ENCODE measurements around the gene CALR3. TPM values are rescaled to one million over a fixed set of nuclear protein-coding genes. Genes with fewer than 3 reads are reported as not detected.

Gene CALR3
- total RNA-seq, 4 donors from 2014 or later = not detected

DNA sequence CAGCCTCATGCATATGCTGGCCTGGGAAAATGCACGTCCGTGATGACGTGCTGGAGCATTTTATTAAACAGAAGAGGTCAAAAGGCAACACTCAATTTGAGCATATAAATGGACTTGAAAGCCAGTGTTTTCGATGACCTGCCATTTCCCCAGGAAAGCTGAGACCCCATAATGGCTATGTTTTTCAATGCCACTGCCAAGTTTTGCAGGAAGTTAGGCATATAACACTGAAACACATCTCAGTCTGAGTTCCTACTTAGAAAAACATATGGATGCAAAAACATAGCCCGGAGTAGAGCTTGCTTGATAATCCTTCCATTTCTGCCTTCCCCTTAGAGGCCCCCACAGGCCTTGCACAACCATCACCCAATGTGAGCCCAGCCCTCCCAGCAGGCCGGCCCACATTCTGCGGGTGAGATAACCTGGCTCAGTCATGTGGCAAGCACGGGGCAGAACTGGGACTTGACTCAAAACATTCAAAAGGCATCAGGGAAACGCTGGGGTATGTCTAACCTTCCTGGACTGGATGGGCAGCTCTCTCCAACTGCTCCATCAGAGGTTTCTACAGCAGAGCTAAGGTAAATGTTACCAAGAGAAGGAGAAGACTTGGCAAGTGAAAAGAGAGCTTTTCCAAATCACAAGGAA, 49.1 kb downstream of the CALR3 start:
- Histone ChIP-seq H3K4me3 (no peak overlapping the region), H3K27me3 (no peaks in the 10 kb centered on the region), H3K36me3 (no peaks in the 10 kb centered on the region), H3K9me3 (no peaks in the 10 kb centered on the region), H3K27ac (replicated peaks in 1 of 4) (peak overlapping the region; percentile 16 to 51 (median 39)), H3K4me1 (peaks cover 44 to 64% (median 58%) of the 10 kb centered on the region in 4 donors)
- intact Hi-C loops (cut with DNase I) = loop anchor here (5.0 kb wide), 1 partner anchor 55 kb away; no protein-coding TSS in a partner anchor
- no peak for DNase-seq (ENCODE audit: extremely low spot score)
- TF ChIP-seq, protein P1, sequence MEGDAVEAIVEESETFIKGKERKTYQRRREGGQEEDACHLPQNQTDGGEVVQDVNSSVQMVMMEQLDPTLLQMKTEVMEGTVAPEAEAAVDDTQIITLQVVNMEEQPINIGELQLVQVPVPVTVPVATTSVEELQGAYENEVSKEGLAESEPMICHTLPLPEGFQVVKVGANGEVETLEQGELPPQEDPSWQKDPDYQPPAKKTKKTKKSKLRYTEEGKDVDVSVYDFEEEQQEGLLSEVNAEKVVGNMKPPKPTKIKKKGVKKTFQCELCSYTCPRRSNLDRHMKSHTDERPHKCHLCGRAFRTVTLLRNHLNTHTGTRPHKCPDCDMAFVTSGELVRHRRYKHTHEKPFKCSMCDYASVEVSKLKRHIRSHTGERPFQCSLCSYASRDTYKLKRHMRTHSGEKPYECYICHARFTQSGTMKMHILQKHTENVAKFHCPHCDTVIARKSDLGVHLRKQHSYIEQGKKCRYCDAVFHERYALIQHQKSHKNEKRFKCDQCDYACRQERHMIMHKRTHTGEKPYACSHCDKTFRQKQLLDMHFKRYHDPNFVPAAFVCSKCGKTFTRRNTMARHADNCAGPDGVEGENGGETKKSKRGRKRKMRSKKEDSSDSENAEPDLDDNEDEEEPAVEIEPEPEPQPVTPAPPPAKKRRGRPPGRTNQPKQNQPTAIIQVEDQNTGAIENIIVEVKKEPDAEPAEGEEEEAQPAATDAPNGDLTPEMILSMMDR (IDR thresholded peaks at IDR 0.05) = no peak
- TF ChIP-seq POLR2AphosphoS5 (IDR thresholded peaks at IDR 0.05) = peak; percentile 32 to 66
- WGBS = 34% methylated on average over 9 of the region's 9 CpGs

- 87% methylated on average over 13 of the region's 13 CpGs for WGBS
- peaks cover 0 to 6% (median 5%) of the 10 kb centered on the region in 4 donors for H3K36me3 ChIP-seq
- TF ChIP-seq POLR2A (IDR thresholded peaks at IDR 0.05; ENCODE audit: low read depth) = no peak
- TF ChIP-seq, protein P1 (IDR thresholded peaks at IDR 0.05) = no peak
- no peak for TF ChIP-seq EP300 (IDR thresholded peaks at IDR 0.05)
- no peak for TF ChIP-seq POLR2AphosphoS5 (IDR thresholded peaks at IDR 0.05)
- no peaks in the 10 kb centered on the region for H3K9me3 ChIP-seq
- DNase-seq (ENCODE audit: extremely low spot score) = no peak
- H3K4me3 ChIP-seq = no peak overlapping the region
- peak overlapping the region in 3 of 4 donors; percentile 10 to 51 (median 44) for H3K27ac ChIP-seq (replicated peaks in 1 of 4)
- H3K27me3 ChIP-seq = no peaks in the 10 kb centered on the region
- H3K4me1 ChIP-seq = peaks cover 51 to 71% (median 63%) of the 10 kb centered on the region in 4 donors
- intact Hi-C loops (cut with DNase I) = loop anchor here (5.0 kb wide), 1 partner anchor 56 kb away; no protein-coding TSS in a partner anchor
Measured at GRCh38 chr19:16446108-16446723, 49.8 kb downstream of the CALR3 start.

GRCh38 chr19:16445238-16446107, 50.5 kb downstream of the CALR3 start:
- no peaks in the 10 kb centered on the region for H3K27me3 ChIP-seq
- peak overlapping the region in 1 of 4 donors; percentile 10 for H3K27ac ChIP-seq (replicated peaks in 1 of 4)
- TF ChIP-seq, protein P1 (IDR thresholded peaks at IDR 0.05) = no peak
- TF ChIP-seq POLR2A (IDR thresholded peaks at IDR 0.05; ENCODE audit: low read depth) (no peak), POLR2AphosphoS5 (IDR thresholded peaks at IDR 0.05) (no peak), EP300 (IDR thresholded peaks at IDR 0.05) (no peak)
- H3K4me1 ChIP-seq = peaks cover 58 to 78% (median 70%) of the 10 kb centered on the region in 4 donors
- WGBS = 83% methylated on average over 13 of the region's 14 CpGs
- peaks cover 6 to 13% (median 13%) of the 10 kb centered on the region in 4 donors for H3K36me3 ChIP-seq
- no peaks in the 10 kb centered on the region for H3K9me3 ChIP-seq
- no peak overlapping the region for H3K4me3 ChIP-seq
- no peak for DNase-seq (ENCODE audit: extremely low spot score)
- intact Hi-C loops (cut with DNase I) = loop anchor here (5.0 kb wide), 1 partner anchor 57 kb away; no protein-coding TSS in a partner anchor

GRCh38 chr19:16444269-16444600, 51.7 kb downstream of the CALR3 start:
- no peak for TF ChIP-seq POLR2A (IDR thresholded peaks at IDR 0.05; ENCODE audit: low read depth)
- TF ChIP-seq EP300 (IDR thresholded peaks at IDR 0.05) = no peak
- no peak for TF ChIP-seq POLR2AphosphoS5 (IDR thresholded peaks at IDR 0.05)
- TF ChIP-seq, protein P1 (IDR thresholded peaks at IDR 0.05) = no peak
- H3K4me1 ChIP-seq = peaks cover 64 to 91% (median 75%) of the 10 kb centered on the region in 4 donors
- 63% methylated on average over 2 of the region's 2 CpGs for WGBS
- no peaks in the 10 kb centered on the region for H3K9me3 ChIP-seq
- DNase-seq (ENCODE audit: extremely low spot score) = no peak
- H3K27ac ChIP-seq (replicated peaks in 1 of 4) = no peak overlapping the region
- H3K4me3 ChIP-seq = no peak overlapping the region
- intact Hi-C loops (cut with DNase I) = no loop called here
- H3K27me3 ChIP-seq = no peaks in the 10 kb centered on the region
- peaks cover 7 to 25% (median 19%) of the 10 kb centered on the region in 4 donors for H3K36me3 ChIP-seq
